HG03460 (cell line): ENCODE data around the gene B4GALT1.

Experiments used
- ATAC-seq: cut with Tn5 transposase; IDR thresholded peaks from one replicate; pipeline ENCODE4 v1.9.1; 2021; ENCODE audit not compliant: unreplicated experiment

B4GALT1 gene

DNA sequence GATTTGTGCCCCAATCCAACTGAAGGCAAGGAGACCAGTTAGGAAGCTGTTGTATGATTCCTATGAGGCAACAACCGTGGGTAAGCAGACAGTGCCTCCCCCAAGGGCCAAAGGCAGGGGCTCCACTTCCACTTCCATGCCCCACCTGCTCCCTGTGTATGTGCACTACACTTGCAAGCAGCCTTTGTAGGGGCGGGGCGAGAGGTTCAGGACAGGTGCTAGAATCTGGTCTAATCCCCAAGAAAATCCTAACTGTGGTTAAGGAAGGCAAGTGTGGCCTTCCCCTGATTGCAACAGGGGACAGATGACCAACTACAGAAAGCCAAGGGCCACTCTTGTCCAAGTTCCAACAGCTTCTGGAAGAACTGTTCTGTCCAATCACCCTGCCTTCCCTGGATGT, 41.7 kb downstream of the B4GALT1 start:
- ATAC-seq, result no peak

DNA sequence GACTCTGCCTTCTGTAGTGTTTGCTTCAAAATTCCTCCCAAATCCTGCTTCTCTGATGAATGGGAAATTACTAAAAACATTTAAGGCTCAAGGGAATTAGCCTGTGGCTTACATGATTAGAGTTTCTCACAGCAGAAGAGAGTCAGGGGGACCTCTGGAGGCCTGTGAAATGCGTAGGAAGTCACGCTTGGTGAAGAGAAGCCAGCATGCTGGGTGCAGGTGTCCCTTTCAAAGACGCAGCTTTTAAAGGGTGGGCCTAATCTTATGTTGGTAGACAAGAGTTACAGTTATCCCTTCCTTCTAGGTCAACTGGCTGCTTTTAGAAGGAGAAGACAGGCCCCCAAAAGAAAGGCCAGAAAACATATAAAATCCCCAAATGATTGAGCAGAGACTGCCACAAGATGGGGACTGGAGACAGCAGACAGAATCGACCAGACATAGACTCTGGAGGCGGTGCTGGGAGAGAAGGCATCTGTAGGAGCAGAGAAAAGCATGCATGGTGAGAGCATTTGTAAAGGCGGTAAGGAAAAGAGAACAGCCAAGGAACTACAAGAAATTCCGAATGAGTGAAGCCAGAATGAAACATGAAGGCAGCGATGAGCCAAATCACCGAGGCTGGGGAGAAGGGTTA, 42.3 kb downstream of the B4GALT1 start:
- ATAC-seq, result peak; percentile 48

DNA sequence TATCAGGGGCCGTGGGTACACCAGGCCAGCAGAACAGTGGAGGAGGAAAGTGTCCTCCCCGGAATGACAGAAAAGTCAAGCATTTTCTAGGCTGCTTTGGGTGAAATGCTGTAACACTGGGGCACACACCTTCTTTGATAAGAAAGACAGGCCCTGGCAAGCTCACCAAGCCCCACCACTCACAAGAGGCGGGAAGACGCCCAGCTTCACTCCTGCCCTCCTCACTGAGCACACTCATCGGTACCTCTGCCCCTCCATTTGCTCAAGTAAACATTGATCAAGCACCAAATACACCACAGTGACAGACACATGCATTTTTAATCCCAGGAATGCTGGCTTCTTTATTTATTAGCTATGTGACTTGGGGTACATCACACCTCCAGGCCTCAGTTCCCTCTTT, 43.1 kb downstream of the B4GALT1 start:
- no peak for ATAC-seq

DNA sequence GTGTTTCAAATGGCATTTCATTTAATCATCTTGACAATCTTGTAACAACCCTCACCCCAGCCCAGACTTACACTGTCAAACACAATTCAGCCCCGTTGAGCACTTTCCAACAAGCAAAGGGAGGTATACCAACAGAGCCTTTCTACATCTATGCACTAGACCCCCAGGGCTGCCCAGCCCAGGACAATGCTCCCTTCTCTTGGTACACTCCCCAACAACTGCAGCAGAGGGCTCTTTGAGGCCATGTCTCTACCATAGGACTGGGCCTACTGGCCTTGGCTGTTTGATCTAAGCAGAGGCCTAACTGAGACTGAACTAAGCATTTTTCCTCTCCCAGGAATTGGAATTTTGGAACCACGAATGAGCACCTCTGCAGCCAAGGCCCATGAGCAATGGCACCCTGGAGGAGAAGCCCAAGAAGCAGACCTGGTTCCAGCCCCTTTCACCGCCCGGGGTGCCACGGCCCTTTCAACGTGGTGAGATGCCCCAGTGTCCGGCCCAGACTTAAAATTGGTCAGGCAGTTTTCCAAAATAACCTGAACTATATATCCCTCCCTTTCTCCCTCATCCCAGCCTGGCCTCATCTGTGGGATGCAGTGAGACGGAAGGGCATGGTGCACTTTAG, 43.6 kb downstream of the B4GALT1 start:
- no peak for ATAC-seq

DNA sequence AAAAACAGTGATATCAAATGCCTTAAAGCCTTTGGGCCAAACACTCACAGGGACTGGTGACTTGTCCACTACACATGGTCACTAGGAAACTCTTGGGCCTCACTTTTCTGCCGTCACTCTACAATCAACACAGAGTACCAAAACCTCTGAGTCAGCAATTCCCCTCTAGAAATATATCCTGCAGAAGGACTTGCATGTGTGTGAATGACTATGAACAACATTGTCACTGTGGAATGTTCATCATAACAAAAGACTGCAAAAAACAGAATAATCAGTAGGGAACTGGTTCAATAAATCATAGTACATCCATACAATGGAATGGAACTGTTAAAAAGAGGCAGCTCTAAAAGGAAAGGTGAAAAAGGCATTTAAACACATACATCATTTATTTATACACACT, 46.5 kb downstream of the B4GALT1 start:
- no peak for ATAC-seq

DNA sequence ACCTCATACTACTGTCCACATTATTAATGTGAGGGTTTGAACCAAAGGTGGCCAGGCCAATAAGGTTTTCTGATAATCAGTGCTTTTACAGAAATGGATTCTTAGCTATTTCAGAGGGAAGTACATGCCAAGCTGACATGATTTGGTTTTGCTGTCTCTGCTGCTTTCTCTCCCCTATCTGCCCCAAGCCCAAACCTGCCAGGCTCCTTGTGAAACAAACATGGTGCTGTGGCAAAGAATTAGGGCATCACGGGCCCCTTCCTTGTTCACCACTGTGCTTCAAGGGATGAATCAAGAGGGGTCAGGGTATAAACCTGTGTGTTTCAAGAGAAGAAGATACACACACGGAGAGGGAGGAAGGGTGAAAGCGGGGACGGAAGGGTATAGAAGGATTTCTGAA, 49.3 kb downstream of the B4GALT1 start:
- ATAC-seq, result no peak

DNA sequence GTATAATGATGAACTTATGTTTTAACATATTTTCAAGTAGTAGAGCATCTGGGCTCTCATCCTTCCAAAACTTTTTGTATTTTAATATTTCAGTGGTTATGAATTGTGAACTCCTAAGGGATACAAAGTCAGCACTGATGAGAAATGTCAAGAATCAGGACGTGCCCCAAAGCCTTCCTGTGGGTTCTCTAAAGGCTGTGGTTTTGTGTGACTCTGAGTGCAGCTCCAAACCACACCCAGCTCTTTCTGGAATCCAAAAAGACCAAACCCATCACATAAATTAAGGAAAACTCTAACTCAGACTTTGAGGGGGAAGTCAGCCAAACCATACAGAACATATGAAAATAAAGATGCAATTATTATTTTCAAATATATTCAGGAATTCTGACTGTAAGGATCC, 49.8 kb downstream of the B4GALT1 start:
- no peak for ATAC-seq

DNA sequence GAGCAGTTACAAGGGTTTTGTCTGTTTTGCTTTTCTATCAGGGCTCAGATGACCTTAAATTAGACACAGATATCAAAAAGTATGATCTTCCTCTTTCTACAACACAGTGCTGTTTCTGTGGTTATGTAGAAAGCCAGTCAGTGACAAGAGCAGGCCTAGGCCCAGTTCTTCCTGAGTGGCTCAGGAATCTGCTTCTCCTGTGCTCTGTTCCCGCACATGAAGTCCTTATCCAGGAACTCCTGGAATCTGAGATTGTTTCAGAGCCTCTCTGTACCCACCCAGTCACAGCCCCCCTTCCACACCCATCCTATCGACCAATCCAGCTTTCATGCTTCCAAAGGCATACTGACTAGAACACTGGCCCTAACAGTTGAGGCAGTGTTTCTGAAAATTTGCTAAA, 50.3 kb downstream of the B4GALT1 start:
- peak; percentile 51 for ATAC-seq

DNA sequence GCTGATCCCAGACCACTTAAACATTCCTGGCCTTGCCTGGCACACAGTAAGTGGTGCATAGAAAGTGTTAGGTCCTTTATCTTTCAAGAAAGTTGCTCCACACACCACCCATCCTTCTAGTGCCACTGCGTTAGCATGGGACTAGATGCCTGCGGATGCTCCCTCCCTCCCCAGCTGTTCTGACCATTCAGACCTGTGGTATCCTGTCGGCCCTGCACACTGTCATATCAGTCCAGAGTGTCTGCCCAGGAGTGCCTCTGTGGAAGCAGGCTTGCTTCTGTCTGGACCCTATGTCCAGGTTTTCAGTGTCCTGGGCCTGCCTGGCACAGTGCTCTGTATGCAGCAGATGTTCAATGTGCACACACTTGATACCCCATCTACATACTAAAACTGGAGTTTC, 52.4 kb downstream of the B4GALT1 start:
- no peak for ATAC-seq

DNA sequence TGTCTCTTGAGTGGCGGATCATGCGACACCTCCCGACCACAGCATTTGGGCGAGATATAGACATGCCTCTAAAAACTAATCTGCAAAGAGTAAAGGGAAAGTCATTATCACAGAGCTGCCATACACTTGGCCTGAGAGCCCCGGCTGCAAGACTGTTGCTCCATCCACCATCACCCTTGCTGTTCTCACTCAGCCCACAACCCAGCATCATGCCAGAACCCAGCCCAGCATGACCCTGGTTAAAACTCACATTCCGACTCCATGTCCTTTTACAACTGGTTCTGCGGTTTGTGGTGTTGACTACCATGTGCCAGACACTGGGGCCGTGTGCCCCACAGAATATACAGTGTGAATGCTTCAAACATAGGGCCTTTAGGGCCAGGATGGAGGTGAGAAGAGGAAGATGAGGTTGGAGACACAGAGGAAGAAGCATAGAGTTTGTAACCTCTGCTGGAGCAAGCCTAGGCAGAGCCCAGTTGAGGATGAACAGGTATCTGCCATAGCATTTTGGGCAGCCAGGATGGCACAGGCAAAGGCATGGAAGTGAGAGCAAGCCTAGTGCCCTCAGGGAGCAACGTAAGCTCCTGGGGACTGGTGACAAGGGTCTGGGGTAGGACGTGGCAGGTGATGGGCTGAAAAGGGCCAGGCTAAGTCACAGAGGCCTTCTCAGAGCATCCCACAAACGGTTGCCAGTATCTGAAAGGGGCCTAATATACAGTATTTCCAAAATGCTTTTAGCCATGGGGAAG, 53.2 kb downstream of the B4GALT1 start:
- no peak for ATAC-seq

DNA sequence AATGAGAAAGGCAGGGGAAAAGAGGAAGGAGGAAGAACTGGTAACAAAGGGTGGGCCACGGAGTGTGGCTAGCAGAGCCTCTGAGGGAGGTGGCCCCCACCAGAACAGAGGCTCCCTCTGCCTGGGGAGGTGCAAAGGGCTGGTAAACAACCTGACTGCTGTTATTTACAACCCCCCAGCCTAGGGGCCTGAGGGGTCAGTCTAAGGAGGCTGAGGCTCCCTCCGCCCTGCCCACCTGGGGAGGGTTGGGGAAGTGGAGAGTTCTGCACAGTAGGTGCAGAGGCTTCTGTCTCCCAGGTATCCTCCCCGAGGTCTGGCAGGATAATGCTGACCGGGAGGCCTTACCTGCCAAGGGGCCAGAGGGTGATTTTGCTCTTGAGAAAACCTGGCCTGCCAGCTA, 55.0 kb downstream of the B4GALT1 start:
- ATAC-seq, result no peak

DNA sequence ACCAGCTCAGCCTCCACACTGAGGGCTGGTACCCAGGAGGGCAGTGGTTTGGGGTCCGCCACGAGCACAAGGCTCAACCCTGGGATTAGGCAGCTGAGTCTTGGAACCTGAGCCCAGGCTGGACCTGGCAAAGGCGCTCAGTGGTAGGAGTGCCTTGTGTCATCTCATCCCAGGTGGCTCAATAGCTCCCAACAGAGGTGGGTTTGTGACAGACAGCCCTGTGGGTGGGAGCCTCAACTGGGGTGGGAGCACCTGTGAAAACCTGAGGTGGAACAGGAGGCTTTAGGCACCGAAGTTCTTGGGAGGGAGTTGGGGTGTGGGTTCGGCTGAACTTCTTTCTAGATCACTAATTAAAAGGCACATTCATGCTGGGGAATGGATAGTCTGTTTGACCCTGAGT, 55.5 kb downstream of the B4GALT1 start:
- ATAC-seq, result no peak

DNA sequence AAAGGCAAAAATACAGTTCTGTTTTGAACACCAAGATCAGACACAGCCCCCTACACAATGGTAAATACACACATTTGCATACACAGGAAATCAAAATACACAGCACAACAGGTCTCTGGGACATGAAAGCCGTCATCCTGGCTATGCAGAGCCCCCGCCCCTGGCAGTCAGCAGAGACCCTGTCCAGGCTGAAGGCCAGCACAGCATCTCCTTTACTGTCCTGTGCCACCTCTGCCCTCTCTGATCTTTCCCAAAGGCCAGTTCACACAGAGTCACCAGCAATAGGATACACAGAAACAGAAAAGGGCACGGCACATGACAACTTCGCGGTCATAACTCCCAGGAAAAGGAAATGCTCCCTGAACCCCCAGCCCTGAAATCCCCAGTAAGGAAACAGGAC, 56.5 kb downstream of the B4GALT1 start:
- ATAC-seq, result no peak

DNA sequence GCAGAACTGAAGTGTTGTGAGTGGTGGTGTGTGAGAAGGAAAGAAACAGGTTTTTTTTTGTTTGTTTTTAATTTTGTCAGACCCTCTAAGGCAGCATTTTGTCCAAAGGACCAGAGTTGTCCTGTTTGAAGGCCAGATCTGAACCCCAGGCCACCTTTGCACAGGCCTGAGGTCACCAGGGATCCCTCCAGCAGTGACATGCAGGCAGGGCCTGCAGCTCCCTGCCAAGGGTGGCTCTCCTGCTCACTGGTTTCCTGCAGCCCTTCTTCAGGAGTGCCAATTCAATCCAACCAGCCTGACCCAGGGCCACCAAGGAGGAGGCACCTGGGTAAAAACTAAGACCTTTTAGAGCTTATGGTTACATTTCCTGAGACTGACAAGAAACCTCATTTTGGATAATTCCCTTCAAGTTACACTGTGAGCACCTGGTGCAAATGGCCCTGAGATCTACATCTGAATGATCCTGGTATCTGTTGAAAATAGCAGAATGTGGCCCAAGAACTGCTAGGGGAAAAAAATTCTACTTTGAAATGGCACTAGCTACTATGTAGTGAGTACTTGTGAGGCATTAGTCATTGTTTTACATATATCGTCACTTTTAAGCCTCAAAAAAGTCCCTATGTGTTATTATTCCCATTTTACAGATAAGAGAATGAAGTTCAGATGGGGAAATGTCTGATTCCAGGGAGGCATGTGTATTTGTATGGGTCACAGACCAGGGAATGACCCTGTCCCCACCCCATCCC, 57.1 kb downstream of the B4GALT1 start:
- ATAC-seq, result no peak

DNA sequence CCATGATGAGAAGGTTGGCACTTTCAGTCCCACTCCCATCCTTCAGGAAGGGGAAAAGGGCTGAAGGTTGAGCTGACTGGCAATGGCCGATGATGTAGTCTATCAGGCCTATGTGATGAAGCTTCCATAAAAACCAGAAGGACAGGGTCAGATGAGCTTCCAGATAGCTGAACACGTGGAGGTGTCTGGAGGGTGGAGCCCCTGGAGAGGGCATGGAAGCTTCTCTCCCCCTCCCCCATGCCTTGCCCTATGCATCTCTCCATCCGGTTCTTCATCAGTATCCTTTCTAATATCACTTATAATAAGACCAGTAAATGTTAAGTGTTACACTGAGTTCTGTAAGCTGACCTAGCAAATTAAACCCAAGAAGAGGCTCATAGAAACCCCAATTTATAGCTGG, 58.0 kb downstream of the B4GALT1 start:
- ATAC-seq, result no peak

DNA sequence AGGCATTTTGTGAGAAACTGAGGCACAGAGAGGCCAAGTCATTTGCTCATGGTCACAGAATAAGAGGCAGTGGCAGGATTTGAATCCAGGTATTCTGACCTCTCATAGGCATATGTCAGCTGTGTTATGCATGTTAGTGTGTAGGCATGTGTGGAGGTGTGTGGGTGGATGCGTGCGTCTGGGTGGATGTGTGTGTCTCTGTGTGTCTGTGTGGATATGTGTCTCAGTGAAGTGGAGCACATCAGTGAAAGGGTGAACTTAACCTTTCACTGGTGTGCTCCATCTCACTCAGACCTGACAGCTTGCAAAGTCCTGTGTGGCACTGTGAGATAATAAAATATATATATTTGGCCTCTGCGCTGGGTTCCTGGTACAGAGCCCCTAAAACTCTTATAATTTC, 58.7 kb downstream of the B4GALT1 start:
- no peak for ATAC-seq

DNA sequence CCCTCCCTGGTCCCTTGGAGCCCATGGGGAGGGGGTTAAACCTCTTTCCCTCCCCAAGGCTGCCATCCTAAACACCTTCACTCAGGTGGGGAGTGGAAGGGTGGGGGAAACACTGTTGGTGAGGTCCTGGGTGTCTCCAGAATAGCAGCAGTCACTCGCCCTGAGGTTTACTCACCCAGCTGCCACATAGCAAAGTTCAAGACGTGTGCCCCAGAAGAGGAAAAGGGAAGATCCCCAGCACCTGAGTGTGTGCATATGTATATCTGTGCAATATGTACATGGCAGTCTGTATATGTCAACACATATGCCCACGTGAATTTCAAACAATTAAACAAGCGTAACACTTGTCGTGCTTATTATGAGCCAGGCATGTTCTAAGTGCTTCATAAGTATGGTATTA, 59.4 kb downstream of the B4GALT1 start:
- no peak for ATAC-seq

DNA sequence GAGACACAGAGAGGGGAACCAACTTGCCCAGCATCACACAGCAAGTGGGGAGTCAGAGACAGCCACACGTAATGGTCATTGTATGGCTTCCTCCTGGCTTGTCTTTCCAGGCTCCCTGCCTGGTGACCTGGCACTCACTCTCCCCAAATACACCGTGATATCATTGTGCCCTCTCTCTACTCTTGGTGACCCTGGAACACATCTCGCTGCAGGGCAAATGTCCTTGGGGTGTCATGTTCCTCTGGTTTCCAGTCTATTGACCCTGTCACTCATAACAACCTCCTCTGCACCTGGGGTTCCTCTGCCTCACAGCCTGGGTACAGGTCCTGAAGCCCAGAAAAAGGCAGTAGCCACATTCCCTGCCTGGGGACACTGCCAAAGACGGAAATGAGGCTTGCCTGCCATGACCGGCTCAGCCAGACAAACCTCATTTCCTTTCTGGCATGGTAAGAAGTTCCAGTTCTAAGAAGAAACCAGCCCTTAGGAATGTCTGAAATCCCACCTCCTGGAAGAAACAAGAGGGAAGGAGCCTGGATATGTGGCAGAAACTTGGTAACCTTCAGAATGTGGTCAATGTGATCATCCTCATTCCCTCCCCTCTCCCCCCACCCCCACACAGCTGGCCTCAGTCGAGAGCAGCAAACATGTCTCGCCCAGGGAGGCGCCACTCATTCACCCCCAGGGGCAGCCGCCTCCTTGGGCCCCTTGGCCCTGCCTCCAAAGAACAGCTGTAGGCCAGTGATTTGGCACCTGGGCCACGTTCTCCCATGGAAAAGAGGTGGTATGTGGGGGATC, 60.1 kb downstream of the B4GALT1 start:
- no peak for ATAC-seq

DNA sequence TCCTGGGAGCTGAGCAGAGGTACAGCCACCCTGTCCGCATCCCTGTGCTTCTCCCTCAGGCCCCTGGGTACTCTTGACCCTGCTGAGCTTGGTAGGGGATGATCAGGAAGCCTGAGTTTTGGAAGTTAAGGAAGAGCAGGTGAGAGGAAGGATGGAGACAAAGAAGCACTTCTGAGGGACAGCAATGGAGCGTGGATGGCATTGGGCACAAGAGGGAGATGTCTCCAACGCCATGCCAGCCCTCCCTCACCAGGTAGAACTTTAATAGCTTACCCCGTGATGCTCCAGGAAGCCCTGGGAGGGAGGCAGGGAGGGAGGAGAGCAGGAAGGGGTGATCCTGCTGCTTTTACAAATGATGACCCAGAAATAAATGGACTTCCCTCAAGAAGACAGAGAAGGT, 60.8 kb downstream of the B4GALT1 start:
- no peak for ATAC-seq

DNA sequence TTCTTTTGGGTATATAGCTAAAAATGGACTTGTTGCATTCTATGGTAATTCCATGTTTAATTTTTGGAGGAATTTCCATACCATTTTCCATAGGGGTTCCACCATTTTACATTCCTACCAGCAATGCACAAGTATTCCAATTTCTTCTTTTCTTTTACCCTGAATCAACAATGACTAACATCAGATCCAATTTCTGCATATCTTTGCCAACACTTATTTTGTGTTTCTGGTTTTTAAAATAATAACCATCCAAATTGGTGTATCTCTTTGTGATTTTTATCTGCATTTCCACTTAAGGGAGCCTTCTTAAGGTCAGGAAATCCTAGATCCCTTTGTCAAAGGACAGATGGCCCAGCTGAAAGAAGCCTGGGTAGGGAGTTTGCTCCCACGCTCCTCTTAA, 61.2 kb downstream of the B4GALT1 start:
- no peak for ATAC-seq

DNA sequence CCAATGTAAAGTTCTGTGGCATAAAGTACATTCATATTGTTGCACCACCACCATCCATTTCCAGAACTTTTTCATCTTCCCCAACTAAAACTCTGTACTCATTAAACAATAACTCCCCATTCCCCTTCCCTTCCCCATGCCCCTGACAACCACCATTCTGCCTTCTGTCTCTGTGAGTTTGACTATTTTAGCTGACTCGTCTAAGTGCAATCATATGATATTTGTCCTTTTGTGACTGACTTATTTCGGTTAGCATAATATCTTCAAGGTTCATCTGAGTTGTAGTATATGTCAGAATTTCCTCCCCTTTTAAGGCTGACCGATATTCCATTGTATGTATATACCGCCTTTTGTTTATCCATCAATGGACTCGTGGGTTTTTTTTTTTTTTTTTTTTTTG, 61.6 kb downstream of the B4GALT1 start:
- no peak for ATAC-seq
